ENCODE data around the gene RNLS.

Gene RNLS

DNA sequence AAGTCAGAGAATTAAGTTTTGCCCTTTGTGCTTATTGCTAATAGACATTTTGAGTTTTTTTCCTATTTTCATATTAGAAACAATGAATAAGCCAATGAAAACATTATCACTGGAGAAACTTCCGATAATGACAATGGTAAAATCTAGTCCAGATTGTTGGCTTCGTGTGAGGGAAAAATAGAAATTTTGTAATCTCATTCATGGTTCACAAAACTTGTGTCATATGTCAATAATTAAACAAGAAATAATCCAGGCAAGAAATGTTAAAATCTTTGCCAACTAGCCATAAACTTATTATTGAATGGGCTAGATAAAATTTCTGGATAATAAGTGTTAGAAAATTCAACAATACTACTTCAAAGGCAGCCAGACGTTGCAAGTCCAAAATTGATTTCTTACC is 36.6 kb downstream of the RNLS start:
- DNase-seq: no peak

DNA sequence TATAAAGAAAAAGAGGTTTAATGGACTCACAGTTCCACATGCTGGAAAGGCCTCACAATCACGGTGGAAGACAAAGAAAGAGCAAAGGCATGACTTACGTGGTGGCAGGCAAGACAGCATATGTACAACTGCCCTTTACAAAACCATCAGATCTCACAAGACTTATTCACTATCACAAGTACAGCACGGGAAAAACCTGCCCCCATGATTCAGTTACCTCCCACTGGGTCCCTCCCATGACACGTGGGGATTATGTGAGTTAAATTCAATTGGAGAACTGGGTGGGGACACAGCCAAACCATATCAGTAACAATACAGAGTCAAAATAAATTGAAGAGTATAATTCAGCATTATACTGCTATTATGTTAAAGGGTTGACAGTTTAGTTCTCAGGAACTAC is 37.8 kb downstream of the RNLS start:
- DNase-seq: no peak

DNA sequence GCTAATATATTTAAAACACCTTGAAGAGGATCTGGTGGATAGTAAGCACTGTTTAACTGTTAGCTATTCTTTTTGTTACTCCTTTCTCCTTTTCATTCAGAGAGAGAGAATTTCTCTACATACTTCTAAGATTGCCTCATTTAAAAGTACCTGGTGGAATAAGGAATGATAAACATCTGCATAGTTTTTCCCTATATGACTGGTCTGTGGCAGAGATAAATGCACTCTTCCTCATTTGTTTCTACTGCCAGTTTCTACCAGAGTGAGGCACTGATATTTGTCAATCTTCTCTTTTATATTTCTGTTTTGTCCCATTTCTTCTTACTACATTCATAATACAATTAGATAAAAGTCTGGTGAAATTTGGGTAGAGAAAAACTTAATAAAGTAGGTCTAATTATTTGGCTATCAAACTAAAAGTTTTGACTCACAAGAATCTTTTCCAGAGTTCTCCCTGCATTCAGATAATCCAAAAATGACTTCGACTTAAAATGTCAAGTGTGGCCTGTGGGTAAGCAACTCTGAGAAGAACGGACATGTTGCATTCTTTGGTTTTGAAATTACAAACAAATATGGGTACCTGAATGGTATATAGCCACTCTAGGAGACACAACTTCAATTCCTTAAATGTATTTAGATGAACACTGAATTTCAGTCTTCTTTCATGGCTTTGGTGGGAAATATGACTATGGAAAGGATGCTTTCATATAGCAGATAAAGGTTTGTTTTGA is 38.8 kb downstream of the RNLS start:
- no peak for DNase-seq

DNA sequence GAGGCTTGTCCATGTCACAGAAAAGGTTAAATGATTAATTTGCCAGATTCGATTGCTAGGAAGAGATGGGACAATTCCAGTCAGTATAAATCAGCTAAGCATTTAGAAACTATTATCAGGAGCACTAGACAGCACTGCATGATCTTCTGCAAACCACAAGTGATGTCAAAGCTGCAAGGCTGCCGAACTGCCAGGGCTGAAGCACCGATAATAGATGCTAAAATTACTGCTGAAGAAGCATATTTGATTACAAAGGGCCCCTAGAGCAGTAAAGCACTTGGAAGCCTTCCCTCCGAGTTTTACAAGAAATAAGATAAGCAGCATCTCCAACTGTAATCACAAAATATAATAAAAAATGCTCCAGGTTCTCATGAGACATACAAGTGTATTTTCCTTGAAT is 40.6 kb downstream of the RNLS start:
- no peak for DNase-seq

DNA sequence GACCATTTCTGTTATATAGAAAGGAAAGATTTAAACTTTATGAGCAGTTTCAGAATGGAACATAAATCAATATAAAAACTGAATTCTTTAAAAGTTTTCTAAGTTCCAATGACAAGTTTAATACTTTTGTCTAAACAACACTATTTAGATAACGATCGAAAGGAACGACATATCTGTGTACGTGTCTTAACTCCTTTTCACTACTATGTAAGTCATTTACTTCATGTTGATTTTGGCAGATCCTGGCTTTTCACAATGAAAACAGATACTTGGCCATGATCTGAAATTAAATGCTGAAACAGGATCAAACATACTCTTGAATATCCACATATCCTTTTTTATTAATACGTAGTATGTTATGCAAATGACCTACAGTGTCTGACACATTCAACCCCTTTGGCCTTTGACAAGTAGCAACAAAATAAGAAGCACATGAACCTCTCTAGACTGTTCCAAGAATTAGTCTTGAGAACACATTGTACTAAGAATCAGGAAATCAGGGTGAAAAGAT is 41.9 kb downstream of the RNLS start:
- no peak for DNase-seq

DNA sequence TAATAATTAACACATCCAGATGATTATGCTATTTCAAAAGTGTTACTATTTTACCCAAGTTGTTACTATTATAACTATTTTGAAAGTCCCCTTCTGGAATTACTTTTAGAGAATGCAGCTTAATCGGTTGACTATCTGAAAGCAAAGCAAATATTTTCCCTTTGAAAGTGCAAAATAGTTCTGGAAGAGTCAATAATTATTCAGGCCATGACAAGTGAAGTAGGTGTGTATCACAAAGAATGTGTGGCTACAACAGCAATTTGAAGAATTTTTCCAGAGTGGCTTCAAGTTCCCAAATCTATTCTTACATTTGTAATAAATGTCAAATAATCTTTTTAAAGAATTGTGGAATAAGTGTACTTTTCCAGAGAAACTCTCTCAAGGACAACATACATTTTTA is 42.8 kb downstream of the RNLS start:
- DNase-seq: no peak

DNA sequence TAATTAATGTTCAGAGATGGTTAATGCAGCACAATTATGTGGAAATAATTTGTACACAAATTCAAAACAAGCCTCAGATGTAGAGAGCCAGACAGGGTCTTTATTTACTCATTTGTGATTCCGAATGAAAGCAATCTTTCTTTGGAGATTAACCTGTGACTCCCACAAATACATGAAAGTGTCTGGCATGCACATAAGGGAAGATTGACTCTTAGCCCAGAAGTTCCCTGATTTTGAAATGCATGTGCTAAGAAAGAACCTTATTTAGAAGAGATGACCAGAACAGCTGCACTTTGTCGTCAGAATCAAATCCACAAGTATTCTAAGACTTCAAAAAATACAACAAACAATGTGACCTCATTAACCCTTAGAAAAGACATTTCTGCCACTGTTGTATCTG is 45.1 kb downstream of the RNLS start:
- DNase-seq: no peak

DNA sequence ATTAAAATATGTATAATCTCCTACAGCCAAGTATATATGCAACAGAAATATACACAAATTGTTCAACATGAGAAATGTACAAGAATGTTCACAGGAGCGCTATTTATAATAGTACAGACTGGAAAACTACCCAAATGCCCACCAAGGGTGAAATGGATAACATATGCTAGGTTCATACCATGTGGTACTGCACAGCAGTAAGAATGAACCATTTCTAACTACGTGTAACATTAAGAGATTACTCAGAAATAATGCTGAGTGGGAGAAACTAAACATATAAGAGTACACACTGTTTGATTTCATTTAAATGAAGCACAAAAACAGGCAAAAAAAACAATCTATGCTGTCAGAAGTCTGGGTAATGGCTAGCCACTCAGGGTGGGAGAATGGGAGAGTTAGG is 45.8 kb downstream of the RNLS start:
- DNase-seq: no peak

DNA sequence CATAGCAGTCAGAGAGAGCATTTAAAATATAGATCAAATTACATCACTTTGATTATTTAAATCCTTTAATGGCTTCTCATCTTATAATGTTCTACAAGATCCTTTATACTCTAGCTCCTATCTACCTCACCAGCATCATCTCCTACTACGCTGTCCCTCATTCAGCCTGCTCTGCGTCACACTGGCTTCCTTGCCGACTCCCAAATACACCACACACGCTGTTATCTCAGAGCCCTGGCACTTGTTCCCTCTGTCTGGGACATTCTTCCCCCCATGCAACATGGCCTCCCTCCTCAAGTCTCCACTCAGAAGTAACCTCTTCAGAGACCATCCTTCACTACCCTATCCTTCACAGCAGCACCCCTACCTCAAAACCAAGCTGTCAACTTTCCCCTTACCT is 46.7 kb downstream of the RNLS start:
- DNase-seq: no peak

DNA sequence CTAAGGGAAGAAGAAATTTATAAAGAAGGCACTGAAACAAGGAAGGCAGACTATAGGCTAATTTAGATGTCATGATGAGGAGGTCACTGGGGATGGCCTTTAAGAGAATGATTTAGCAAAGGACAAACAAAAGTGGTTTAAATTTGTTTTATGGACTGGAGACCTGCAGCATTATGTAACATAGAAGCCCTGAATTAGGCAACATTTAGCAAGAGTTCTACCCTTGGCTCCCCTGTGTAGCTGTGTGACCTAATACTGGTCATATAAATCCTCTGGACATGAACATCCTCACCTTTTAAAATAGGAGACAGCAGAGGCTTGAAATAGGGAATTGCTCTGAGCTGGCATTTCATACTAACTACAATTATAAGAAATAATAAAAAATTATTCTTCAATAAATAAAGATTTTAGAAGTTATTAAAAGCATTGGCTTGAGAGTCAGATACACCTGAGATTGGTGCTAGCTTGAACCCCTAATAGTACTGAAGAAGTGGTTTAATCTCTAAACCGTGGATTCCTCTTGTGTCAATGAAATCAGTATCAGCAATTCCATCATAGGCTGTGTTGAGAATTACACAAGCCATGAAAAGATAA is 48.9 kb downstream of the RNLS start:
- no peak for DNase-seq

DNA sequence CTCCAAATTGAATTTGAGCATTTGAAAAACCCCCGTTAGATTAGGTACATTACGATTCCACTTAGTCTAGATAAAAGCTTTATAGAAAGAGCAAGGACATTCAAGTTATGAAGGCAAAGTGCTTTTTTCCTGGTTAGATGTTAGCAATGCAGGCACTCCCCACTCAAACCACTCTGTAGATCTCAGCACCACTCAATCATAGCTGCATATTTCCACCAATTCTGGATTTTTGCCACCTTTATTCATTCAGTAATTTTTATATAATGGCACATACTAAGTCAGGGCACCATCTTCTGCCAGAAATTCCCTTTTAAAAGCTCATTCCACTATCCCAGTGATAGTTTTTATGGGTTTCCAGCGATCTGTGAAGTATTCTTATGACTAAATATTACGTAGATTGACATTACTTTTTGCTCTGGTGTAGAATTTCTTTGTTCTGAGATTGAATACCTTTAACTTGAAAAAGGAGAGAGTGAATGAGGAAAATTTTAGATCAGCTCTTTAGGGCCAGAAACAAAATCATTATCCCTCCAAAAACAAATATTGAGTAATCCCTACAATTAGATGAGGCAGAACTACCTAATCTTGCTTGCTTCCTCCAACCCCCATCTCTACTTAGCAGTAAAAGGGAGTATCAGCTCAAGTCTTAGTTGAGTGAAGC is 51.6 kb downstream of the RNLS start:
- DNase-seq: no peak

DNA sequence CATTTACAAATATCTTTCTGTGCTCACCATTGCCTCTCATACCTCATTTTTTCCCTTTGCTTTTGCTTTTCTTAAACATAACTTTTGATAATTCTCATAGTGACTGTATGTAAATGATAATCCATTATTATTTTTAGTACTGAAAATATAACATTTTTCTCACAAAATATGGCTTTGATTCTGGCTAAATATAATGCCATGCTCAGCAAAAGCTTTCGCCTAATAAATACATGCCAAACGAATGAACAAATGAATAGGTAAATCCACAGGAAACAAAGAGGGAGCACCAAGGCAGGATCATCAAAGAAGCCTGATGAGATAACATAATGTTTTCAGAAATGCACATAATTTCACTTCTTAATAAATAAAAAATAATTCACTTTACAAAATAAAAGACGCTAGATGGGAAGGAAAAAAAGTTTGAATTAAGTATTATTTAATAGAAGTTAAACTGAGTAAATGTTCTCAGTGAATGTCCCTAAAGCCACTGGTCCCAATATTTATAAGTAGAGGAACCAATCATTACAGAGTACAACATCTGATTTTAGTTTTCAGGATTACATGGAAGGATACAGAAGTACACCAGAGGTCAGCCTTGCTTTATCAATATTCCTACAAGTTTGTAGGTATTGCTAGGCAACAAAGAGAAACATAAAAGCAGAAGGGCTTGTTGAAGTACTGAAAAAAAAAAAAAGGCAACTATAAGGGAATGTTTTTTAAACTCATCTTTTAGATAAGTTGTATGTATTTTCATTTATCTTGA is 52.3 kb downstream of the RNLS start:
- DNase-seq: no peak

DNA sequence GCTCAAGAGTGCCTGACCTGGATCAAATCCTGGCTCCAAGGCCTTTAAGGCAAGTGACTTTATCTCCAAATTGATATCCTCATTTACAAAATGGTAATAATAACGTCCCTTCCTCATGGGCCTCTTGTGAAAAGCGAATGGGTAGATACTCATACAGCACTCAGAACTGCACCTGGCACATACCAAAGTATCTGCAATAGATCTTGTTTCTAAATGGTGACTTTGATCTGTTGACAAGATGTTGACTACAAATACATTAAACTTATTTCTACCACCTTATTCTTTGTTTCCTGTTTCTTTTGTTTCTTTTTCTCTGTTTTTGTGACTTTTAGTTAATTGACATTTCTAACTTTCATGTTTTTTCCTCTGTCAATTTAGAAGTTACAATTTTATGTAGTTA is 53.0 kb downstream of the RNLS start:
- DNase-seq: no peak

DNA sequence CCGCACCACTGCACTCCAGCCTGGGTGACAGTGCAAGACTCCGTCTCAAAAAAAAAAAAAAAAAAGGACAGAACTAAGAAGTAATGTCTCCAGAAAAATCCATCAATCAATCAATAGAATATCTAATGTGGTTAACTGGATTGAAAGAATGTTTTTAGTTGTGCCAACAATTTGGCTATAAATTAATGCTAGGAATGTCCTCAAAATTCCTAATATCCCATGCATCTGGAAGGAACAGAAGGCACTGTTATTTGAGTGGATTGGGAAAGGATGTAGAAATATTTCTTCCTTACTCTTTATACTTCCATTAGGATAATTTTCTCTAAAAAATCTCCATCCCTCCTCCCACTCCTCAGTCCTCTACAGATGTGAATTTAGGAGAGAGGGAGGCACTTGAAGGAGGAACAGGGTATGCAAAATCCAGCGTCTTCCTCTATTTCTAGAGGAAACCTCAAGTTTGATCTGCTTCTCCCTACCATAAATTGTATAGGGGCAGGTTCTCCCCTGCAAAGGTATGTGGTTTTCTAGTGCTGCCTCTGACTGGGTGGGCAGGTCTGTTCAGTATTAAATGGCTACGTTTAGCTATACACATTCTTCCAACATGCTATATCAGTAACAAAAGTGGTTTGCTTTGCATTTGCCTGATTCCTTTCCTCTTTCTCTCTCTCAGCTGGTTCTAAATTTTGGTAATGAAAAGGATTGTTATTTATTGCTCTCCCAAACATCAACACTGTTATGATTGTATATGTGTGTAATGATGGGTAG is 54.1 kb downstream of the RNLS start:
- no peak for DNase-seq

DNA sequence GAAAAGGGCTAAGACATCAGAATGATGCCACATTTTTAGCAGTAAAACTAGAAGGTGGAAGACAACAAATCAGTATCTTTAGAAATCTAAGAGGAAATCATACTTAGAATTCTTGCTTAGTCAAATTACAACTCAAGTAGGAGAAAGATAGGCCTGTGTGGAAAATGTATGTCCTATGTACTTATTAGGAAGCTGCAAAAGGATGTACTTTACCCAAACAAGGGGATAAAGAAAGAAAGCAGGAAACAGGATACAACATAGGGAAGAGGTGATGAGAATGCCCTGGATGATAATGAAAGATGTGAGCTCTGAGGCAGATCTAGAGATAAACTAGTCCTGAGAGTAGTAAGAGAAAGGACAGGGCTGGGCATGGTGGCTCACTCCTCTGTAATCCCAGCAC is 54.9 kb downstream of the RNLS start:
- DNase-seq: no peak

DNA sequence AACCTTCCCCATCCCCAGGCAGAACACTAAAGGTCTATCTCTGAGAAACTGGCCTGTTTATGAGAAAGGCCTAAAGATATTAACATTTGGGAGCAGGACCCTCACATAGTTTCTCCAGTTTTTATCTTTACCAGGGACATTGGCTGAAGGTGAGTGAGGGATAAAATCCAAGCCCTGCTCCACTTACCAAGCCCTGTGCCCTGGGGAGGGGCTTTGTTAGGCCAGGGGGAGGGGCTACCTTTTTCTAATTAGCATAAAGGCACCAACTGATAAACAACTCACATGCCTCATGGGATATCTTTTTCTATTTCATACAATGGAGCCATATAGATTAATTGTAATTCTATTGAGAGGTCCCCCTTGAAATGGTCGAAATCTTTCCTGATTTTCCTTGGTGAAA is 55.9 kb downstream of the RNLS start:
- DNase-seq: no peak

DNA sequence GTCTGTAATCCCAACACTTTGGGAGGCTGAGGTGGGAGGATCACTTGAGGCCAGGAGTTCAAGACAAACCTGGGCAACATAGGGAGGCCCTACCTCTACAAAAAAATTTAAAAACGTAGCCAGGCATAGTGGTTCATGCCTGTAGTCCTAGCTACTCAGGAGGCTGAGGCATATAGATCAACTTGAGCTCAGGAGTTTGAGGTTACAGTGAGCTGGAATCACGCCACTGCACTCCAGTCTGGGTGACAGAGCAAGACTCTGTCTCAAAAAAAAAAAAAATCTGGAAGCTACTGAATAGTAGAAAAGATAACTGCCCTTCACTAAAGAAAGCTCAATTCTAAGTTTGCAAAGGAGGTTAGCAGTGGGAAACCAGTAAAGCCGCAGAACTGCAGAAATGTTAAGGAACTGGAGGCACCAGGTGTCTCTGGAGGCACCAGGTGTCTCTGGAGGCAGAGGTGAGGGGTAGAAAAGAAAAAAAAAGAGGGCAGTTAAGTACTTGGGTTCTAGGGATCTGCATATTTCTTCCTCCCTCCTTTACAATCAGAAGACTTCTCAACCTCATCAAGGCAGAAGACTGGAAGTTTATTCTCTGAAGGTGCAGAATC is 56.5 kb downstream of the RNLS start:
- no peak for DNase-seq

DNA sequence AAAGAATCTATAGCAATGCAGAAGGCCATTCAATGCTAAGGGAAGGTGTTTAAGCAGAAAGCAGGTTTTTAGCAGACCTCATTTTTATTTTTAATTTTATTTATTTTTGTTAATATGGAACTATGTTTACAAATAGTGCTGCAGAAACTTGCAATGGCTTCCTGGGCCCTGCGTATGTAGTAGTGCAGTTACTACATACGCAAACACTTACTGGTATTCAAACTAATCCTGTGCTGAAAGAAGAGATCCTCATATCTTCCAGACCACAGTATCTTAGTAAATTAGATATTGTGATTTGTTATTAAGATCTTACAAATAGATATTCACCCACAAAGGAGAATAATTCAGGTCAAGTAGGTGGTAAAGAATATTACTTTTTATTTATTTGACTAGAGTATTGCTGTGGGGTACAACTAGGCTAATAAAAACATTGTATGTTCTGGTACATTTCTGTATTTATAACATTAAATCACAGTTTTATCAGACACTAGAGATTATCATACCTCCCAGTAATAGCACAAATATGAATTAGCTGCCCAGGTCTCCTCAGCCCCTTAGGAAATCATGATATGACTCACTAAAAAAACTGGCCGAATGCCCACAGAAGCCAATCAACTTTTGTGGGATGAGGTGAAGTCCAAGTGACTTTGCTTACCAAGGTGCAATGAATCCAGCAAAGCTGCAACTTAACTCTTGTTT is 57.6 kb downstream of the RNLS start:
- DNase-seq: no peak

DNA sequence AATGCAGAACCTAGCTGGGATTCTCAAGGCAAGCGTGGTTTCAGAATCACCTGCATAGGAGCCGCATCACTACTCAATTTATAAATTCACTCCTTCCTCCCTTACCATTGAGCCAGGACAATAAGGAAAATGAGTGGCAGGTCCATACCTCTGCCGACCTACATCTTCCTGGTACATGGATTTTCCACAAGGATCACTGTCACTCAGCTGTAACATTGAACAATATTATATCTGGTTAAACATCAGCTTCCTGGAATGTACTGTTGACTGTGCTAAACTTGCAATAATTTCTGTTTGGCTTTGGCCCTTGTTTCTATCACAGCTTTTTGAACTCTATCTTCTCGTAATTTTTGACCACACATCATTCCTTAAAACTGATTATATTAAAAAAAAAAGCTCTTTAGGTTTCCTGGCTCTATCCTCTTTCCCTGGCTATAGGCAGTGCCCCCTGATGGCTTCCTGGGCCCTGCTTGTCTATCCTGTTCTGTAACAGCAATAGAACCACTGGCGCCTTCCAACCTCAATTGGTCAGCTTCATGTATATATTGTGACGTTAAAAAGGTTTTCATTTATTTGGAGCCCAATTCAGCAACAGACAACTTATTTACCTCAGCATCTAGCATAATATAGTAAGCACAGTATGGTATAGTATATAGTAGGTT is 59.2 kb downstream of the RNLS start:
- no peak for DNase-seq

DNA sequence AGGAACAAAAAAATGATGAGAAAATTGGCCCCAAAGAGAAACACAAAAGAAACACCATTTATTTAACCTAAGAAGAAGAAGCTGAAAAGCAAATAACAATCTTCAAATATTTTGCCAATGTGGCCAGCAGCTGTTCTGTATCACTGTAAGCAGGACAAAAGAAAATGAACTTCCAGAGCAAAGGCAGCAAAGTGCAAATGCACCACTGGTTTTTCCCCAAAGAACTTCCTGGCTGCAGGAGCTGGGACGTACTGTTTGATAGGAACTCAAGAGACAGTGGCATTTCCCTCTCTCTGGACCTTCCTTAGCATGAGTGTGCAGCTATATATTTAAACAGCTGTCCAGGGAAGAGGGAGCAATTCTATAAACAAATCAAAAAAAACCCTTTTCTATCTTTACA is 60.4 kb downstream of the RNLS start:
- DNase-seq: no peak

DNA sequence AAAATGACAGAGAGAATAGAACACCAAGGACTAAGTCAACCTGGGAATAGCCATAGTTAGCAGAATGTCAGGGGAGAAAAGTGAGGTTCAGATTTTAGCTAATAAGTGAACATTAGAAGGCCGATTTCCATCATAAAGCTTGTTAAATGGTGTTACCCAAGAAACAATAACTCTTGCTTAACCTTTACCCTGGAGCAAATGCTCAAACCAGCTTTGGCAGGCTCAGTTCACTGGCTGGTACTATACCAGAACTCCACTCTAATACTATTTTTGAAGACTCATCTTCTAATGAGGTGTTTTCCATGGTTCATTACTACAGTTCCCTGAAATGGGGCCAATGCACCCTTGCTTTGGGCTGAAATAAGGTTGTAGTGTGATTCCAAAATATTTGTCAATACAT is 61.3 kb downstream of the RNLS start:
- DNase-seq: no peak

Measured in NCI-H187 (cell line).